Renal cortex interstitium (tissue), 15 donors: ENCODE measurements around the gene KRCC1. TPM values are rescaled to one million over a fixed set of nuclear protein-coding genes. Genes with fewer than 3 reads are reported as not detected.

Source experiments
- DNase-seq, 11 donors: peaks; one replicate each; pipeline ENCODE4 v3.0.0-alpha.2; 2013; ENCODE audit warnings: low read depth in 9 of 11, low spot score in 4 of 11; ENCODE audit errors: extremely low read depth in 1 of 11
- long read RNA-seq, 16 experiments: transcript quantifications; one replicate each; lab custom pipeline, GENCODE V29; 2026
- polyA plus RNA-seq, 3 donors: library from polyadenylated mRNA; unstranded; fragments of 120-200 nt; gene quantifications; one replicate each; pipeline ENCODE4 v1.2.1, GENCODE V29; 2013; ENCODE audit not compliant: insufficient read length in 3 of 3

The KRCC1 gene
- polyA plus RNA-seq = 10 to 100 TPM; 45.6 to 60.9 (median 54.0) TPM
- long read RNA-seq, donor 1, transcript KRCC1-201 (4 exons, 1,753 nt) = major isoform, 15 of 25 reads
- long read RNA-seq, donor 1, partial matches to known transcripts = 10 of 25 reads
- long read RNA-seq, donor 1, other reads (novel, unspliced or antisense) = 0 of 25 reads
- long read RNA-seq, donor 2, transcript KRCC1-201 (4 exons, 1,753 nt) = major isoform, 12 of 27 reads
- long read RNA-seq, donor 2, partial matches to known transcripts = 15 of 27 reads
- long read RNA-seq, donor 2, other reads (novel, unspliced or antisense) = 0 of 27 reads
- long read RNA-seq, donor 3, transcript KRCC1-201 (4 exons, 1,753 nt) = major isoform, 28 of 33 reads
- long read RNA-seq, donor 3, partial matches to known transcripts = 0 of 33 reads
- long read RNA-seq, donor 3, other reads (novel, unspliced or antisense) = 5 of 33 reads
- long read RNA-seq, donor 4, transcript KRCC1-201 (4 exons, 1,753 nt) = major isoform, 9 of 9 reads
- long read RNA-seq, donor 4, partial matches to known transcripts = 0 of 9 reads
- long read RNA-seq, donor 4, other reads (novel, unspliced or antisense) = 0 of 9 reads
- long read RNA-seq, donor 5 = 0 reads
- long read RNA-seq, donor 6, transcript KRCC1-201 (4 exons, 1,753 nt) = major isoform, 14 of 14 reads
- long read RNA-seq, donor 6, partial matches to known transcripts = 0 of 14 reads
- long read RNA-seq, donor 6, other reads (novel, unspliced or antisense) = 0 of 14 reads
- long read RNA-seq, donor 7, transcript KRCC1-201 (4 exons, 1,753 nt) = major isoform, 18 of 25 reads
- long read RNA-seq, donor 7, partial matches to known transcripts = 0 of 25 reads
- long read RNA-seq, donor 7, other reads (novel, unspliced or antisense) = 7 of 25 reads
- long read RNA-seq, donor 8, transcript KRCC1-201 (4 exons, 1,753 nt) = major isoform, 24 of 24 reads
- long read RNA-seq, donor 8, partial matches to known transcripts = 0 of 24 reads
- long read RNA-seq, donor 8, other reads (novel, unspliced or antisense) = 0 of 24 reads
- long read RNA-seq, donor 9, transcript KRCC1-201 (4 exons, 1,753 nt) = major isoform, 17 of 17 reads
- long read RNA-seq, donor 9, partial matches to known transcripts = 0 of 17 reads
- long read RNA-seq, donor 9, other reads (novel, unspliced or antisense) = 0 of 17 reads
- long read RNA-seq, donor 10, transcript KRCC1-201 (4 exons, 1,753 nt) = major isoform, 18 of 31 reads
- long read RNA-seq, donor 10, partial matches to known transcripts = 13 of 31 reads
- long read RNA-seq, donor 10, other reads (novel, unspliced or antisense) = 0 of 31 reads
- long read RNA-seq, donor 11, transcript KRCC1-201 (4 exons, 1,753 nt) = major isoform, 14 of 22 reads
- long read RNA-seq, donor 11, partial matches to known transcripts = 8 of 22 reads
- long read RNA-seq, donor 11, other reads (novel, unspliced or antisense) = 0 of 22 reads
- long read RNA-seq, donor 12, transcript KRCC1-201 (4 exons, 1,753 nt) = major isoform, 9 of 9 reads
- long read RNA-seq, donor 12, partial matches to known transcripts = 0 of 9 reads
- long read RNA-seq, donor 12, other reads (novel, unspliced or antisense) = 0 of 9 reads
- long read RNA-seq, donor 13, transcript KRCC1-201 (4 exons, 1,753 nt) = major isoform, 27 of 27 reads
- long read RNA-seq, donor 13, partial matches to known transcripts = 0 of 27 reads
- long read RNA-seq, donor 13, other reads (novel, unspliced or antisense) = 0 of 27 reads
- long read RNA-seq, donor 14, transcript KRCC1-201 (4 exons, 1,753 nt) = major isoform, 19 of 19 reads
- long read RNA-seq, donor 14, partial matches to known transcripts = 0 of 19 reads
- long read RNA-seq, donor 14, other reads (novel, unspliced or antisense) = 0 of 19 reads
- long read RNA-seq, donor 15, transcript KRCC1-201 (4 exons, 1,753 nt) = major isoform, 11 of 11 reads
- long read RNA-seq, donor 15, partial matches to known transcripts = 0 of 11 reads
- long read RNA-seq, donor 15, other reads (novel, unspliced or antisense) = 0 of 11 reads
- long read RNA-seq, donor 16, transcript KRCC1-201 (4 exons, 1,753 nt) = major isoform, 35 of 43 reads
- long read RNA-seq, donor 16, partial matches to known transcripts = 8 of 43 reads
- long read RNA-seq, donor 16, other reads (novel, unspliced or antisense) = 0 of 43 reads

DNA sequence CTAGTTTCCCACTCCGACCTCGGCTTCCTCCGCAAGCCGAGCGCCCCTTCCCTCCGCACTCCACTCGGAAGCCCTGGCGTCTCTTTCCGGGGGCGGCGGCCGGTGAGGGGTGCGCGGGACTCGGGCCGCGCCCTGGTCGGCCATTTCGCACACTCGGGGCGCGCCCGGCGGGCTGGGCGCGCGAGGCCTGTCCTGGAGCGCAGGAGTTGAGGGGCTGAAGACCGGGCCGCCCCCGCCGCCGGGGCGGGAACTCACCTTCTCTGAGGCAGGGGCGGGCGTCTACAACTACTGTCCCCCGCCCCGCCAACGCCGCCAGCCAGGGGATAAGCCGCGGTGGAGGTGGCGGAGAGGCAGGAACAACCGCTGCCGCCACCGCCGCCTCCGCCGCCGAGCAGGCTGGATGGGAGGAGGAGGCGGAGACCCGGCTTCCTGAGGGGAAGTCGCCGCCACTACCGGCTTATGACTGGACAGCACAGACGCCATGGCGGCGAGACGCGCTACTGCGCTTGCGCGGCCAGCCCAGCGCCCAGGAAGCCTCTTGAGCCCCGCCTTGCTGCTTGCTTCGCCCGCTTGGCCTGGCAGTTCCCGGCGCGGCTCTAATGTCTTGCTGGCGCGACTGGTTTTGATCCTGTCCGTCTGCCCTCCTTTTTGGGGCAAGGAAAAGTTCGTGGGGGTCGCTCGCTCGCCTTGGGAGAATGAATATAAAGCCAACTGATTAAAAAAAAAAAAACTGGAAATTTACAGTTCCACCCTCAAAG, at the start of gene KRCC1:
TSS of gene KRCC1 (minus strand) at position 413 of the 758 bp plus-strand sequence. CDS start 27,220 bp downstream, outside the sequence.
- peak; percentile 83 to 95 (median 92) for DNase-seq

DNA sequence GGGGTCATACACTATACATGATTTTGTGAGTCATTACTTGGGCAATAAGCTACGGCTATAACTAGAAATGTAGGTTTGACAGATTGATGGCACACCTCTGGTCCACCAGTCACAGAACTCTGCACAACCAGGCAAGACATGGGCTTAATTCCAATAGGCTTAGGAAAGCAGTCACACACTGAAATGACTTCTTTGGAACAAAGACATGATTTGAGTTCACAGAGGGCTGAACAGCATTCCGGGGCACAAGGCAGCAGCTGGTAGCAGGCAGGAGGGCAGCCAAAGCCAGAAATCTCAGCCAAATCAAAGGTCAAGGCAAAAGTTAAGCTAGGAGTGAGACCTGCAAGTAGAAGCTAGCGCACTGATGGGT, 44.9 kb upstream of the KRCC1 start:
- no peak for DNase-seq

DNA sequence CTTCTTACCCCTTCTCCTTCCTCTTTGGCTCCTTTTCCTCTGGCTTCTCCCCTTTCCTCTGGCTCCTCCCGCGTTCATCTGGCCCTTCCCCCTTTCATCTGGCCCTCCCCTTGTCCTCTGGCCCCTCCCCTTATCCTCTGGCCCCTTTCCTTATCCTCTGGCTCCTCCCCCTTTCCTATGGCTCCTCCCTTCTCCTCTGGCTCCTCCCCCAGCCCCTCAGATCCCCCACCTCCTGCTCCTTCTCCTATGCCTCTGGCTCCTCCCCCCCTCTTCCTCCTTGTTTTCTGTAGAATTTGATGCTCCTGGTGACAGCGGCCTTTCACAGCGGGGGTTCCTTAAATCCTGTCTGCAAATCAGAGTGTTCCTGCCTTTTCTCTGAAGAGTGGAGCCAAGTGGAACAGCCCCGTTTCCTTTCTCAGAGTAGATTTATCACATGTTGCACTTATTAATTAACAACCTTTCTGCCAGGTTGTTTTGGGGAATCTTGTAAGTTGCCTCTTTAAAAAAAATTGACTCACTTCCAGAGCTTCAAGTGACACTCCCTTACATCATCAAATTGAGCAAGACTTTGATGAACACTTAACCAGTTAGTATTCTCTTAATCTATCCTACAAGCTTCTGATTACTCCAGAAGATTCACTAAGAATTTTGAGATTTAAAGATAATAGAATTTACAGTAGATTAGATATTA, 44.4 kb upstream of the KRCC1 start:
- DNase-seq = no peak

DNA sequence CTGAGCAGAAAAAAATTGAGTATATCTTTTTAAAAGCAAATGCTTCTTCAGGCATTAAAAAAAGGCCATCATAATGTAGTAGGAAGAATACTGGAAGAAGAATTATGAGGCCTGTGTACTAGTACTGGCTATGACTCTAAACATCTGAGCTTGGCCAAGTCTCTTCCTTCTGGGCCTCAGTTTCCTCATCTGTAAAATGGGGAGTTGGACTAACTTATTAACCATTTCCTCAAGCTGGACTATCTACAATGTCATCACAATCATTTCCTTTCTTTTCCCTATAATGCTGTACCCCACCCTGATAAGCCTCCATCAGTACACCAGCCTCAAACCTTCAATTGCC, 42.9 kb upstream of the KRCC1 start:
- no peak for DNase-seq

DNA sequence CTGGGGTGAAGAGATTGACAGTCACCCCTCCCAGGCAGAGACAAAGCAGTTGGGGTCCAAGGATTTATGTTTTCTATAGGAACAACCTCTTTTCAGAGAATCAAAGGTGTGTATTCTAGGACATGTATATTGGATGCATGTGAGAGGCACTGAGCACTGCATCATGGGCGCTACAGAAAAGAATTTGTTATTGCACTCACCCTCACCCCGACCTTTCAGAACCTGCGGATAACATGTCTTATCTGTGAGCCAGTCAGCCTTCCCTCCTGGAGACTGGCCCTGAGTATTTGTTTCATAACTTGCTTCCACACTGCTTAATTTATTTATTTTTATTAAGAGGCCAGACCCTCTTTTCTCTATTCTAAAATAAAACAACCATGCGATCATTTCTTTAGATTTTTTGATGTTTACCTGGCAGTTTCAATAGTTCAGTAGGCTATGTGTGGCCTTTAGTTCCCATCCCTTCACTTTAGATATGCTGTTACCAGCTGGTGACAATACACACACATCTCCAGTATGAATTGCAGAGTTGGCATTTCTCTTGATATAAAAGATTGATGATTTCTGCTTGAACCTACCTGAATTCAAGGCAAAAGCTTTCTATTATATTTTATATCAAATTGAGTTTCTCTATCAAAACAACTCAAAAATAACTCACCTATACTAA, 42.4 kb upstream of the KRCC1 start:
- DNase-seq = no peak

DNA sequence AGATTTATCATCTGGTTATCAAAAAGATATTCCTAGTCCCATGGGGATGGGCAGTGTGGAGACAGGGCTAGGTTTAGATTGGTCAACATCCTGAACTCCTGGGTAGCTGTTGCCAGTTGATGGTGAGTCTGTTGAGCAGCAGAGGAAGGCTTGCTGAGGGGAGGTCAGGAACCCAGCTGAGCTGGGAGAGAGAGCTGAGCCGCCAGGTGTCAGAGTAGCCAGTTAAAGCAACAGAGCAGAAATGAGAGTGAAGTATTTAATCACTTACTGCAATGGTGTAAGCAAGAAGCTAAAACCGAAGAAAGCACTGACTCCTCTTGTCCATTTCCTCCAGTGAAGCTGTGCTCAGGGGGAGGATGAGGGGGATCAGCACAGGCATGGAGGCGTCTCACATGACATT, 41.6 kb upstream of the KRCC1 start:
- DNase-seq = no peak

DNA sequence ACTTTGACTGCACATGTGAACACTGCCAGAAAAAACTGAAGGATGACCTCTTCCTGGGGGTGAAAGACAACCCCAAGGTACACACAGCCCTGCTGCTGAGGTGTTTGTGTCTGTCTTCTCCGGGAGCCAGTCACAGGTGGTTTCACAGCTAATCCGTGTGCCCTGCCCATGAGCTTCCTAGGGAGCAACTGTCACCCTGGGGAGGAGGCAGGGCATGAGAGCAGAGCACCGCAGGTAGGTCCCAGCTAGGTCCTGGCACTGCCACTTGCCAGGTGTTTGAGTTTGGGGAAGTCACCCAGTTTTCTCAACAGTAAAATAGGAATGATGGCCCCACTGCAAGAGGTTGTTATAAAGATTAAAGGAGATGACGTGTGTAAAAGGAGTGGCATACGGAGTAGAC, 41.1 kb upstream of the KRCC1 start:
- DNase-seq = no peak

DNA sequence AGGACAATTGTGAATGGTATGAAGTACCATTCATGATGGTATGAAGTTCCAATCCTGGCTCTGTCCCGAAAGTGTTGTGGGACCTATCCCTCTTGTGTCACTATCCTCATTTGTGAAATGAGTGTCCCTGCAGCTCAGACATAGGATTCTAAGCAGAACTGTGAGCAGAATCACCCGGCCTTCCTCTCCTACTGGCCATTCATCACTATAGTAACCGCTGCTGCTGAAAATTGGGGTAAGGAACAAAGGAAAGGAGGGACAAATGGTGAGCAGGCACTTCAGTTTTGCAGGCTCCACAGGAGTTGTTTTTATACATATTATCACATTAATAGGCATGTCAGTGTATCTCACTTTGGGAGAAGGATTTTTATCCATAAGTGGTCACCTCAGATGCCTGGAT, 39.4 kb upstream of the KRCC1 start:
- DNase-seq = no peak

DNA sequence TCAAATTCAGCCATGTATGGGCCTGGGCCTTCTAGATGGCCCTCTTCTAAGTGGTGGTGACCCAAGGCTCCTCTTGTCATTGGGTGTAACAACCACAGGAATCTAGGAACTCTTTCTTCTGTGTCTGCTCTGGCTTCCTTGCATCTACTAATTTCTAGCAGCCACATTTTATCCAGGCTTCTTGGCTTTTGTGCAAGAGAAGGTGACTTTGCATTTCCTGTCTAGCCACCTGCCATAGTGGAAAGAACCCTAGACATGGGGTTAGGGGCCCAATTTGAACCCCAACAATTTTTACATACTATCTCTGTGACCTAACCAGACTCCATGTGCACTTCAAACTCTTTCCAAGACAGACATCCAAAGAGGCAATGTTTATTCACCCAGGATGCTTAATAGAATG, 37.2 kb upstream of the KRCC1 start:
- no peak for DNase-seq

DNA sequence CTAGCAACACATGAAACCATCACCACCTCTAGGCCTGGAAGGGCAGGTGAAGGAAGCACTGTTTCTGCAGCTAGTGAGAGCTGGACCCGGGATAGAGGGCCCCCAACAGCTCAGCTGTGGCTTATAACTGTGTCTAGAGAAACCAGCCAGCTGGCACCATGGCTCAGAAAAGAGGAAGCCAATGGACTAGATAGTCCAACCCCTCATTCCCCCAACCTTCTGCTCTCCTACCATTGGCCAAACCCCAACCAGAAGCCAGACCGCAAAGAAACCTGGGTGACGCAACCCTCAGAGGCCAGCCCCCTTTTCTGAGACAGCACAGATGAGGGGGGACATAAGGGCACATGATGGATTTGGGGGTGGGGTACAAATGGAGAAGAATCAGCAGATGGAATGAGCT, 36.4 kb upstream of the KRCC1 start:
- no peak for DNase-seq

DNA sequence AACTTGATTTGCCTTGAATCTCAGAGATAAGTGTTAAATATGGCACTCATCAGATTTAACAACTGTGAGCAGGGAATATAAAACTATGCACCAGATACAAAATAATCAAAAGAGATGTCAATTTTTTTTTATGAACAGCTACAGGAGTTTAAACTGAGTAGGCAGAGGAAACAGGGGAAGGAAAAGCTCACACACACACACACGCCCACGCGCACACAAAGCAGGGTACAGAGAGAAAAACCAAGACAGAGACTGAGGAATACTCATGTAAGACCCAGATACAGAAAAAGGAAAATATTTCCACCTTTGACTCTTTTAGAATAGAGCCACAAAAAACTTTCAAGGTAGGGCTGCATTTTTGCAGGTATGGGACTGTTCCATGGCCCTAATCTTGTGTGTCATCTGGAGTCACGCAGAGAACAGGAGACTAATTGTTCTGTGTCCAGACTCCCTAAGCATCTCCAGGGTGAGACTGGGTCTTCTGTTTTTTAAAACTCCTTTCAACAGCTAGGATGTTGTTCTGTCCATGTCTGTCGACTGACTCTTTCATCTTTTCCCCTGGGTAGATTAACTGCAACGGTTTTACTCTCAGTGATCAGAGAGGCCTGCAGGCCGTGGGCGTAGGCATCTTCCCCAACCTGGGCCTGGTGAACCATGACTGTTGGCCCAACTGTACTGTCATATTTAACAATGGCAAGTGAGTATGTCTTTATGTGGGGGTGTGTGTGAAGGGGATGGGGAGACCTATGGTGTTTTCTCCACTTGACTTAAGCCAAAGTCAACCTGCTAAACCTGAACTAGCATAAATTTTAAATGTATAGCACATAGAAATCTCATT, 35.1 kb upstream of the KRCC1 start:
- no peak for DNase-seq

DNA sequence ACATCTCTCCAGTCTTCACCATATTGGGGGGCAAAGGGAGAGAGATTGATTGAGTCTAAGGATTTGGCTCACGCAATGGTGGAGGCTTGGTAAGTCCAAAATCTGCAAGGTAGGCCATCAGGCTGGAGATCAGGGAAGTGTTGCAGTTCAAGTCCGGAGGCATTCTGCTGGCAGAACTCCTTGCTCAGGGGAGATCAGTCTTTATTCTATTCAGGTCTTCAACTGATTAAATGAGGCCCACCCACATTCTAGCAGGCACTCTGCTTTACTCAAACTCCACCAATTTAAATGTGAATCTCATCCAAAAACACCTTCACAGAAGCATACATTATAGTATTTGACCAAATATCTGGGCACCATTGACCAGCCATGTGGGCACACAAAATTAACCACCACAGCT, 33.4 kb upstream of the KRCC1 start:
- DNase-seq = no peak

DNA sequence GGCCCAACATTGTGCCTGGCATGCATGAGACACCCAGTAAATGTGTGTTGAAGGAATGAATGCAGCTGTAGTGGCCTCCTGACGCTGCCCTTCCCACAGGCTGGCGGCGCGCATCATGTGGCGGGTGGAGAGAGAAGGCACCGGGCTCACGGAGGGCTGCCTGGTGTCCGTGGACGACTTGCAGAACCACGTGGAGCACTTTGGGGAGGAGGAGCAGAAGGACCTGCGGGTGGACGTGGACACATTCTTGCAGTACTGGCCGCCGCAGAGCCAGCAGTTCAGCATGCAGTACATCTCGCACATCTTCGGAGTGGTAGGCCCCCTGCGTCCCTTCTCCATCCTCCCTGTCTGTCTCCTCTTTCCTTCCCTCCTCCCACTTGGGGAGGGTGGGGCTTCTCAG, 32.2 kb upstream of the KRCC1 start:
- no peak for DNase-seq

DNA sequence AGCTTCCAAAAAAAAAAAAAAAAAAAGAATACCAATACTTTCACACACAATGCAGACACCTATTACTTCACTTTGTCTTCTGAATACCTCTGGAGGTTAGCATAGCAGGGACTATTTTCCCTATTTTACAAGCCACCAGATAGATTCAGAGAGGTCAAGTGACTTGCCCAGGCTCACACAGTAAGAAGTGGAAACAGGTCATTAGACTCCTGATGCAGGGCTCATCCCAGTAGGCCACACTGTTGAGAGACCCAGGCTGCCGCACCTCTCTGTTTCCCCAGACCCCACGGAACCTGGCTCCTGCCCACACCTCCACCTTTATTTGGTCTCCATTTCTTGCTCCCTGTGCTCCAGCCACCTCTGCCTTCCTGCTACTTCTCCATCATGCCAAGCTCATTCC, 31.5 kb upstream of the KRCC1 start:
- DNase-seq = no peak

DNA sequence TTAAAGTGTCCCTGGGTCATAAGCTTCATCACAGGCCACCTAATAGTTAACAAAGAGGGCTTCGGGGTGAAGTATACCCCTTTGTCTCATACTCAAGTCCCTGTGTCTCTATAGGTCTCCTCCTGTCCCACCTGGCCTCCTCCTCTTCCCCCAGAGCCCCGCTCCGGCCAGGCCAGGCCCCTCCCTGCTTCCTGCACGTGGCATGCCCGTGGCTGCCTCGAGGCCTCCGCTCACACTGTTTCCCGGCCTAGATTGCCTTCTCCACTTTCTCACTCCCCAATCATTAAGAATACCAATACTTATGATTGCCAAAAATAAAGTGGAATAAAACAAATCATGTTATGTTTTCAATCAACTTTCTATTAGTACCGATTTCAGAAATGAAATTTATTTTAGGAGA, 30.8 kb upstream of the KRCC1 start:
- no peak for DNase-seq
